HepG2 (cell line): Measurements from ENCODE around the gene CASP4. TPM values are rescaled to one million over a fixed set of nuclear protein-coding genes. Genes with fewer than 3 reads are reported as not detected.

Experiments used
- ATAC-seq: fragments of 200-7000 bp; cut with Tn5 transposase; 3 replicates; pipeline ENCODE4 v1.9.1; 2020; ENCODE audit warnings: mild to moderate bottlenecking, moderate library complexity
- BruUV-seq: library from RNA; stranded (reverse); fragments of 400-500 nt; replicated peaks from 2 replicates; lab custom pipeline; 2021; lab: Mats Ljungman, UMichigan
- CTCF ChIA-PET: fragments of 300-600 bp; formaldehyde crosslinking; extraction: SDS; loops from one replicate; lab custom pipeline; 2021; ENCODE audit warnings: low total read pairs, inconsistent platforms, low intra/inter-chr PET ratio; lab: Yijun Ruan, JAX
- POLR2A ChIA-PET: fragments of 350-600 bp; sonication (Branson Sonifier 250); formaldehyde crosslinking; loops from one replicate; lab custom pipeline; 2020; ENCODE audit warnings: antibody characterized with exemption, inconsistent platforms; lab: Yijun Ruan, JAX
- DNase-seq: peaks from one replicate; pipeline ENCODE4 v3.0.0-alpha.2; 2015; ENCODE audit warnings: low spot score
- FAIRE-seq: peaks from 3 replicates; lab custom pipeline; 2011; peaks lifted over from hg19 to GRCh38; lab: Jason Lieb, UNC
- H2AFZ ChIP-seq: one replicate; pipeline ENCODE4 v1.6.1; 2011; ENCODE audit warnings: low read length, inconsistent platforms
- H3K27ac ChIP-seq: fragments of 300-600 bp; 3 replicates; pipeline ENCODE4 v1.8.0; 2011; ENCODE audit warnings: mixed run types, mild to moderate bottlenecking, mixed read lengths, low read length, inconsistent platforms; ENCODE audit not compliant: insufficient read depth; ENCODE audit errors: extremely low read length
- H3K27me3 ChIP-seq, 2 experiments: fragments of 200-600 bp in 1 of 2; 2 replicates in 1 of 2; 3 replicates in 1 of 2; pipeline versions ENCODE4 v1.6.0 to v1.8.0; 2011; ENCODE audit warnings: low read length in 2 of 2, mild to moderate bottlenecking in 2 of 2, moderate library complexity in 2 of 2, inconsistent platforms in 1 of 2; ENCODE audit not compliant: insufficient read depth in 2 of 2, control insufficient read depth in 1 of 2
- H3K36me3 ChIP-seq, 2 experiments: fragments of 200-600 bp in 1 of 2; replicated peaks in 1 of 2; 2 replicates in 1 of 2; 3 replicates in 1 of 2; pipeline versions ENCODE4 v1.5.1 to v1.8.0; 2011; ENCODE audit warnings: low read length in 2 of 2, inconsistent platforms in 1 of 2; ENCODE audit not compliant: insufficient read depth in 2 of 2, control insufficient read depth in 1 of 2
- H3K4me1 ChIP-seq: 2 replicates; pipeline ENCODE4 v1.5.1; 2012; ENCODE audit warnings: low read length, inconsistent platforms; ENCODE audit not compliant: insufficient read depth
- H3K4me2 ChIP-seq: 2 replicates; pipeline ENCODE4 v1.6.0; 2011; ENCODE audit warnings: low read depth, low read length, inconsistent platforms
- H3K4me3 ChIP-seq, 3 experiments: fragments of 200-600 bp in 1 of 3; sonication (generic), shearing (Covaris generic) in 1 of 3; replicated peaks in 1 of 3; 2 replicates each; pipeline ENCODE4 v1.5.1; 2011 to 2016; ENCODE audit warnings: low read length in 3 of 3, inconsistent platforms in 2 of 3, low read depth in 2 of 3, mild to moderate bottlenecking in 2 of 3, control low read depth in 1 of 3, mixed read lengths in 1 of 3; ENCODE audit not compliant: insufficient read depth in 1 of 3
- H3K79me2 ChIP-seq: one replicate; pipeline ENCODE4 v1.6.1; 2011; ENCODE audit warnings: low read length, inconsistent platforms; ENCODE audit not compliant: insufficient read depth
- H3K9ac ChIP-seq: 2 replicates; pipeline ENCODE4 v1.6.0; 2011; ENCODE audit warnings: mild to moderate bottlenecking, low read depth, low read length, inconsistent platforms; ENCODE audit not compliant: insufficient read depth
- H3K9me3 ChIP-seq: 2 replicates; pipeline ENCODE4 v1.5.1; 2012; ENCODE audit warnings: mild to moderate bottlenecking, low read length
- H4K20me1 ChIP-seq: 2 replicates; pipeline ENCODE4 v1.6.0; 2011; ENCODE audit warnings: inconsistent platforms, mild to moderate bottlenecking, low read length, moderate library complexity; ENCODE audit not compliant: insufficient read depth
- ASH2L ChIP-seq: fragments of 300-600, 200-600 bp; sonication (generic); IDR thresholded peaks from 2 replicates; pipeline ENCODE4 v1.7.0; 2017; ENCODE audit warnings: low read depth, mild to moderate bottlenecking, moderate library complexity, mixed read lengths, low read length; ENCODE audit not compliant: insufficient read length
- ESRRA ChIP-seq: sonication (generic); formaldehyde crosslinking; IDR thresholded peaks from 2 replicates; pipeline ENCODE4 v1.5.1; 2020; ENCODE audit warnings: mild to moderate bottlenecking, low read depth, missing genetic modification reagents
- FOXJ3 ChIP-seq: sonication (generic); formaldehyde crosslinking; IDR thresholded peaks from 2 replicates; pipeline ENCODE4 v1.4.0; 2020; ENCODE audit warnings: missing genetic modification reagents, mild to moderate bottlenecking, borderline replicate concordance
- FOXP1 ChIP-seq, 2 experiments: fragments of 450-650 bp in 1 of 2; IDR thresholded peaks; 2 replicates each; pipeline ENCODE4 v1.6.1; 2017 to 2018; ENCODE audit warnings: antibody characterized with exemption in 1 of 2
- GATAD2A ChIP-seq: IDR thresholded peaks from 2 replicates; pipeline ENCODE4 v1.6.1; 2016
- HMG20A ChIP-seq: IDR thresholded peaks from 2 replicates; pipeline ENCODE4 v1.6.1; 2016; ENCODE audit warnings: borderline replicate concordance
- HNF4A ChIP-seq: sonication (generic); formaldehyde crosslinking; IDR thresholded peaks from 2 replicates; pipeline ENCODE4 v1.4.0; 2020; ENCODE audit warnings: missing genetic modification reagents
- NCOA2 ChIP-seq: sonication (generic); formaldehyde crosslinking; IDR thresholded peaks from 2 replicates; pipeline ENCODE4 v1.8.0; 2022; ENCODE audit warnings: inconsistent platforms
- NR2C2 ChIP-seq: sonication (generic); formaldehyde crosslinking; IDR thresholded peaks from 2 replicates; pipeline ENCODE4 v1.4.0; 2020; ENCODE audit warnings: missing genetic modification reagents, mild to moderate bottlenecking, moderate library complexity, borderline replicate concordance
- POGZ ChIP-seq: sonication (generic); formaldehyde crosslinking; IDR thresholded peaks from 2 replicates; pipeline ENCODE4 v1.4.0; 2020; ENCODE audit warnings: mild to moderate bottlenecking, missing genetic modification reagents
- THAP11 ChIP-seq: IDR thresholded peaks from 2 replicates; pipeline ENCODE4 v1.6.1; 2016; ENCODE audit warnings: missing biosample characterization, missing genetic modification reagents
- ZBTB3 ChIP-seq: sonication (generic); formaldehyde crosslinking; IDR thresholded peaks from 2 replicates; pipeline ENCODE4 v1.4.0; 2020; ENCODE audit warnings: low read depth, mild to moderate bottlenecking, moderate library complexity, missing genetic modification reagents, borderline replicate concordance
- ZNF644 ChIP-seq: IDR thresholded peaks from 2 replicates; pipeline ENCODE4 v1.6.1; 2016; ENCODE audit warnings: low read depth
- ZNF816 ChIP-seq: sonication (generic); formaldehyde crosslinking; IDR thresholded peaks from 2 replicates; pipeline ENCODE4 v1.8.0; 2022; ENCODE audit warnings: missing genetic modification reagents, mild to moderate bottlenecking, borderline replicate concordance
- WGBS: methylation state at CpG from one replicate; pipeline ENCODE4 v1.1.6; 2017; ENCODE audit warnings: low lambda C conversion rate; 5-methylcytosine and 5-hydroxymethylcytosine counted together
- in situ Hi-C: cut with HindIII; loops from 2 replicates; pipeline ENCODE4 v1.10.0; 2017; ENCODE audit warnings: low pct_unique_long_range_greater_than_20kb; ENCODE audit not compliant: extremely low pct_ligation_motif_present
- intact Hi-C: fragments of 100-400 bp; cut with micrococcal nuclease; formaldehyde crosslinking; loops from one replicate; pipeline ENCODE4 v1.10.0; 2022; ENCODE audit not compliant: unreplicated experiment
- polyA plus RNA-seq, 8 experiments: library from polyadenylated mRNA; depleted of rRNA in 3 of 8; stranded (reverse) in 7 of 8; unstranded in 1 of 8; fragments of >200 nt; fragmentation: Illumina TruSeq in 4 of 8; extraction: Trizol in 4 of 8; gene quantifications; 2 replicates each; pipeline versions ENCODE4 v1.2.1 to v1.2.3, GENCODE V29; 2011 to 2016; ENCODE audit warnings: low read depth in 4 of 8, missing spikeins in 1 of 8, mixed read lengths in 1 of 8; ENCODE audit not compliant: insufficient read depth in 1 of 8
- total RNA-seq, 5 experiments: library from RNA; depleted of rRNA; stranded (reverse); fragments of >200 nt; fragmentation: Illumina TruSeq; extraction: Trizol; gene quantifications; 2 replicates each; pipeline ENCODE4 v1.2.3, GENCODE V29; 2016; ENCODE audit warnings: low read depth in 1 of 5
- TF ChIP-seq, protein P1 (sequence below): sonication (generic); formaldehyde crosslinking; IDR thresholded peaks from 2 replicates; pipeline ENCODE4 v1.4.0; 2020; ENCODE audit warnings: missing genetic modification reagents
- TF ChIP-seq, protein P2 (sequence below): sonication (generic); formaldehyde crosslinking; IDR thresholded peaks from 2 replicates; pipeline ENCODE4 v1.8.1; 2023; ENCODE audit warnings: missing genetic modification reagents, mild to moderate bottlenecking, borderline replicate concordance
- TF ChIP-seq, protein P3 (sequence below): sonication (generic); formaldehyde crosslinking; conservative IDR thresholded peaks from 2 replicates; pipeline ENCODE4 v1.4.0; 2020; ENCODE audit warnings: mild to moderate bottlenecking, missing genetic modification reagents, moderate library complexity

CASP4 gene
- total and polyA plus RNA-seq, 2 of the 13 experiments (the other 11 are each of a cell fraction or from before 2014, with no cell fraction given), result 56.4 to 69.8 TPM

DNA sequence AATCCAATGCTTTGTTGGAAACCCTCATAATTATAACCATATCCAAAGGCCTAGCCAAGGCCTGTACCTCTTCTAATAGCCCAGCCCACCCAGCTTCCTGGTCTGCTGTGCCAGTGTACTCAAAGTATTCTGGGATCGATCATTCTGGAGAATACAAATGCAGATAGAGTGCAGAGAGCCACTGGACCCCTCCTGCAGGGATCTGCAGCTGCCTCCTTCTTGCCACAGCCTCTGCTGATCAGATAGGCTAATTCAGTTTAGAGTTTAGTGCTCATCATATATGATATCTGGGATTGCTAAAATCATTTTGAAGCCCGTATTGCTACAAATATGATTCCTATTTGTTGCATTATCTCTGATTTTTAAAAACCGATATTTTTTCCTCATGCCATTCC lies 37.1 kb upstream of the CASP4 start (continued):
- TF ChIP-seq, protein P1, sequence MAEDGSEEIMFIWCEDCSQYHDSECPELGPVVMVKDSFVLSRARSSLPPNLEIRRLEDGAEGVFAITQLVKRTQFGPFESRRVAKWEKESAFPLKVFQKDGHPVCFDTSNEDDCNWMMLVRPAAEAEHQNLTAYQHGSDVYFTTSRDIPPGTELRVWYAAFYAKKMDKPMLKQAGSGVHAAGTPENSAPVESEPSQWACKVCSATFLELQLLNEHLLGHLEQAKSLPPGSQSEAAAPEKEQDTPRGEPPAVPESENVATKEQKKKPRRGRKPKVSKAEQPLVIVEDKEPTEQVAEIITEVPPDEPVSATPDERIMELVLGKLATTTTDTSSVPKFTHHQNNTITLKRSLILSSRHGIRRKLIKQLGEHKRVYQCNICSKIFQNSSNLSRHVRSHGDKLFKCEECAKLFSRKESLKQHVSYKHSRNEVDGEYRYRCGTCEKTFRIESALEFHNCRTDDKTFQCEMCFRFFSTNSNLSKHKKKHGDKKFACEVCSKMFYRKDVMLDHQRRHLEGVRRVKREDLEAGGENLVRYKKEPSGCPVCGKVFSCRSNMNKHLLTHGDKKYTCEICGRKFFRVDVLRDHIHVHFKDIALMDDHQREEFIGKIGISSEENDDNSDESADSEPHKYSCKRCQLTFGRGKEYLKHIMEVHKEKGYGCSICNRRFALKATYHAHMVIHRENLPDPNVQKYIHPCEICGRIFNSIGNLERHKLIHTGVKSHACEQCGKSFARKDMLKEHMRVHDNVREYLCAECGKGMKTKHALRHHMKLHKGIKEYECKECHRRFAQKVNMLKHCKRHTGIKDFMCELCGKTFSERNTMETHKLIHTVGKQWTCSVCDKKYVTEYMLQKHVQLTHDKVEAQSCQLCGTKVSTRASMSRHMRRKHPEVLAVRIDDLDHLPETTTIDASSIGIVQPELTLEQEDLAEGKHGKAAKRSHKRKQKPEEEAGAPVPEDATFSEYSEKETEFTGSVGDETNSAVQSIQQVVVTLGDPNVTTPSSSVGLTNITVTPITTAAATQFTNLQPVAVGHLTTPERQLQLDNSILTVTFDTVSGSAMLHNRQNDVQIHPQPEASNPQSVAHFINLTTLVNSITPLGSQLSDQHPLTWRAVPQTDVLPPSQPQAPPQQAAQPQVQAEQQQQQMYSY (CRISPR knock-in tag), result no peak
- no peak for TF ChIP-seq ASH2L
- TF ChIP-seq, all 625 proteins: peak for 0

DNA sequence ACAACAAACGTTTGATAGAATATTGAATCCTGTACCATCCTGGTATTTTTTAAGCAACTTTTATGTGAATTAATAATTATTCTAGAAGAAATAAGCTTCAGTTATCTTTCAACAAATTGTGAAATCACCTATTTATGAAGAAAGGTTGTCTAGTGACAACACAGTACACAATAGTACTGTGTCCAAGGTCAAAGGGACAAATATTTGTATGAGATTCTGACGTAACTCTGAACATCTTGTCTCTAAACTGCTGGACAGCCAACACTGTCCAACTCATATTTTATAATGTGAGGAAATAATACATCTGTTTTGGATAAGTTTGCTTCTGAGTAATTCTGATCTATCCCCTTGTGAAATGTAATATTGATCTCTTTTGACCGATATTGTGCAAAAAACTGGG lies 35.6 kb upstream of the CASP4 start:
- Histone ChIP-seq H3K4me2 (no peak overlapping the region), H3K36me3 (no peaks in the 10 kb centered on the region), H3K9ac (no peak overlapping the region), H3K27ac (no peak overlapping the region), H3K79me2 (no peaks in the 10 kb centered on the region), H4K20me1 (no peaks in the 10 kb centered on the region), H3K4me3 (no peak overlapping the region), H3K9me3 (no peaks in the 10 kb centered on the region), H2AFZ (no peak overlapping the region), H3K4me1 (peaks cover 35% of the 10 kb centered on the region), H3K27me3 (no peaks in the 10 kb centered on the region)
- ATAC-seq (peak; percentile 57), DNase-seq (peak; percentile 51), FAIRE-seq (no peak)
- in situ Hi-C loops, result no loop called here
- ChIA-PET CTCF (no interaction called here), POLR2A (no interaction called here)
- intact Hi-C loops, result loop anchor here (2.0 to 5.0 kb wide), 3 partner anchors 35 to 128 kb away; partner anchors contain the start of gene CASP4
- 34% methylated on average over 3 of the region's 3 CpGs for WGBS
- BruUV-seq, result no TSS peak
- TF ChIP-seq FOXP1 (IDR thresholded peaks at IDR 0.05) (no peak), FOXP1 (CRISPR knock-in tag; IDR thresholded peaks at IDR 0.05) (peak; percentile 86), NCOA2 (CRISPR knock-in tag) (peak; percentile 74; the same call in 1 of the 2 replicates), HNF4A (CRISPR knock-in tag) (peak; percentile 56), POGZ (CRISPR knock-in tag) (0 out of 2 replicates have a peak, but pooled peaks have one; percentile 40), THAP11 (CRISPR knock-in tag) (peak; percentile 50; the same call in 1 of the 2 replicates), GATAD2A (peak; percentile 93), NR2C2 (peak; percentile 24; the same call in 1 of the 2 replicates), FOXJ3 (CRISPR knock-in tag) (peak; percentile 50; the same call in 1 of the 2 replicates), HMG20A (CRISPR knock-in tag) (peak; percentile 78; the same call in 1 of the 2 replicates), ESRRA (CRISPR knock-in tag) (0 out of 2 replicates have a peak, but pooled peaks have one; percentile 61), ZNF816 (CRISPR knock-in tag) (no peak), ZBTB3 (CRISPR knock-in tag) (no peak), ZNF644 (0 out of 2 replicates have a peak, but pooled peaks have one; percentile 16)
- TF ChIP-seq, protein P2, sequence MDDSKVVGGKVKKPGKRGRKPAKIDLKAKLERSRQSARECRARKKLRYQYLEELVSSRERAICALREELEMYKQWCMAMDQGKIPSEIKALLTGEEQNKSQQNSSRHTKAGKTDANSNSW, result no peak
- TF ChIP-seq, protein P3, sequence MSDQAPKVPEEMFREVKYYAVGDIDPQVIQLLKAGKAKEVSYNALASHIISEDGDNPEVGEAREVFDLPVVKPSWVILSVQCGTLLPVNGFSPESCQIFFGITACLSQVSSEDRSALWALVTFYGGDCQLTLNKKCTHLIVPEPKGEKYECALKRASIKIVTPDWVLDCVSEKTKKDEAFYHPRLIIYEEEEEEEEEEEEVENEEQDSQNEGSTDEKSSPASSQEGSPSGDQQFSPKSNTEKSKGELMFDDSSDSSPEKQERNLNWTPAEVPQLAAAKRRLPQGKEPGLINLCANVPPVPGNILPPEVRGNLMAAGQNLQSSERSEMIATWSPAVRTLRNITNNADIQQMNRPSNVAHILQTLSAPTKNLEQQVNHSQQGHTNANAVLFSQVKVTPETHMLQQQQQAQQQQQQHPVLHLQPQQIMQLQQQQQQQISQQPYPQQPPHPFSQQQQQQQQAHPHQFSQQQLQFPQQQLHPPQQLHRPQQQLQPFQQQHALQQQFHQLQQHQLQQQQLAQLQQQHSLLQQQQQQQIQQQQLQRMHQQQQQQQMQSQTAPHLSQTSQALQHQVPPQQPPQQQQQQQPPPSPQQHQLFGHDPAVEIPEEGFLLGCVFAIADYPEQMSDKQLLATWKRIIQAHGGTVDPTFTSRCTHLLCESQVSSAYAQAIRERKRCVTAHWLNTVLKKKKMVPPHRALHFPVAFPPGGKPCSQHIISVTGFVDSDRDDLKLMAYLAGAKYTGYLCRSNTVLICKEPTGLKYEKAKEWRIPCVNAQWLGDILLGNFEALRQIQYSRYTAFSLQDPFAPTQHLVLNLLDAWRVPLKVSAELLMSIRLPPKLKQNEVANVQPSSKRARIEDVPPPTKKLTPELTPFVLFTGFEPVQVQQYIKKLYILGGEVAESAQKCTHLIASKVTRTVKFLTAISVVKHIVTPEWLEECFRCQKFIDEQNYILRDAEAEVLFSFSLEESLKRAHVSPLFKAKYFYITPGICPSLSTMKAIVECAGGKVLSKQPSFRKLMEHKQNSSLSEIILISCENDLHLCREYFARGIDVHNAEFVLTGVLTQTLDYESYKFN (CRISPR knock-in tag), result peak; percentile 50
